AG04449 (cell line): ENCODE results near the gene NEURL4.

ENCODE experiments used
- CTCF ChIA-PET: fragments of 350-600 bp; formaldehyde crosslinking; extraction: SDS; loops from one replicate; lab custom pipeline; 2021; ENCODE audit warnings: antibody characterized with exemption; lab: Yijun Ruan, JAX
- POLR2A ChIA-PET: fragments of 400-600, 350-600 bp; formaldehyde crosslinking; extraction: SDS; loops from one replicate; lab custom pipeline; 2020; ENCODE audit warnings: antibody characterized with exemption, inconsistent platforms; lab: Yijun Ruan, JAX
- DNase-seq: peaks from one replicate; pipeline ENCODE4 v3.0.0-alpha.2; 2010; ENCODE audit warnings: low read depth, low spot score
- H3K4me3 ChIP-seq: 2 replicates; pipeline ENCODE4 v1.5.1; 2011; ENCODE audit warnings: low read depth, mild to moderate bottlenecking, control low read depth, low read length
- TF ChIP-seq, protein P1 (sequence below): IDR thresholded peaks from one replicate; pipeline ENCODE4 v1.5.1; 2011; ENCODE audit warnings: mild to moderate bottlenecking, moderate library complexity, low read length, control low read depth, inconsistent platforms; ENCODE audit not compliant: insufficient read depth; ENCODE audit errors: missing control alignments

The NEURL4 gene

GRCh38 chr17:7355573-7355972, 26.4 kb upstream of the NEURL4 start:
- POLR2A ChIA-PET, result interaction anchor here (0.8 to 1.1 kb wide), 4 partner anchors 25 to 205 kb away, joined by 3 to 4 read pairs (median 3); no protein-coding TSS in a partner anchor
- H3K4me3 ChIP-seq, result no peak overlapping the region
- TF ChIP-seq, protein P1, sequence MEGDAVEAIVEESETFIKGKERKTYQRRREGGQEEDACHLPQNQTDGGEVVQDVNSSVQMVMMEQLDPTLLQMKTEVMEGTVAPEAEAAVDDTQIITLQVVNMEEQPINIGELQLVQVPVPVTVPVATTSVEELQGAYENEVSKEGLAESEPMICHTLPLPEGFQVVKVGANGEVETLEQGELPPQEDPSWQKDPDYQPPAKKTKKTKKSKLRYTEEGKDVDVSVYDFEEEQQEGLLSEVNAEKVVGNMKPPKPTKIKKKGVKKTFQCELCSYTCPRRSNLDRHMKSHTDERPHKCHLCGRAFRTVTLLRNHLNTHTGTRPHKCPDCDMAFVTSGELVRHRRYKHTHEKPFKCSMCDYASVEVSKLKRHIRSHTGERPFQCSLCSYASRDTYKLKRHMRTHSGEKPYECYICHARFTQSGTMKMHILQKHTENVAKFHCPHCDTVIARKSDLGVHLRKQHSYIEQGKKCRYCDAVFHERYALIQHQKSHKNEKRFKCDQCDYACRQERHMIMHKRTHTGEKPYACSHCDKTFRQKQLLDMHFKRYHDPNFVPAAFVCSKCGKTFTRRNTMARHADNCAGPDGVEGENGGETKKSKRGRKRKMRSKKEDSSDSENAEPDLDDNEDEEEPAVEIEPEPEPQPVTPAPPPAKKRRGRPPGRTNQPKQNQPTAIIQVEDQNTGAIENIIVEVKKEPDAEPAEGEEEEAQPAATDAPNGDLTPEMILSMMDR, result no peak
- CTCF ChIA-PET, result interaction anchor here (0.7 to 5.4 kb wide), 31 partner anchors 9 to 234 kb away, joined by 3 to 67 read pairs (median 5); partner anchors contain the start of genes ACAP1, FGF11, NLGN2 and SENP3
- no peak for DNase-seq

DNA sequence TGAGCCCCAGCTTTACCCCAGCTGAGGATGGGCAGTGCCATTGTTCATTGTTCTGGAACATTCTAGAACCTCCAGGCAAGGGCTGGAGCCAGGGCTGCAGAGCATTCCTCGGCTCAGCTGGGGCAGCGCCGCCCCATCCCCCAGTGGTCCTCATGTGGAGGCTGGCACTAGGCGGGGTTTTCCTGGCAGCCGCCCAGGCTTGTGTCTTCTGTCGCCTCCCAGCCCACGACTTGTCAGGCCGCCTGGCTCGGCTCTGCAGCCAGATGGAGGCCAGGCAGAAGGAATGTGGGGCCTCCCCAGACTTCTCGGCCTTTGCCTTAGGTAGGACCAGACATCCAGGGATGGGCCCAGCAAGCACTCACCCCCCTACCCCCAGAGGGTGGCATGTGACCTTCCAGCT, 25.9 kb upstream of the NEURL4 start, which contains the start of gene TMEM95:
Gene TMEM95 (plus strand): TSS at position 104 of the 400 bp plus-strand sequence. CDS start 49 bp downstream, at position 153.
- no peak for DNase-seq
- CTCF ChIA-PET, result interaction anchor here (1.0 to 5.4 kb wide), 26 partner anchors 7 to 235 kb away, joined by 3 to 67 read pairs (median 6); partner anchors contain the start of genes ACAP1, FGF11, SENP3 and SOX15
- H3K4me3 ChIP-seq, result peak within 1 kb of the TSS; percentile 9; the same call in 1 of the 2 replicates
- TF ChIP-seq, protein P1, result no peak
- POLR2A ChIA-PET, result interaction anchor here (1.1 to 2.7 kb wide), 2 partner anchors 25 to 129 kb away, joined by 3 to 10 read pairs; partner anchors contain the start of gene POLR2A

DNA sequence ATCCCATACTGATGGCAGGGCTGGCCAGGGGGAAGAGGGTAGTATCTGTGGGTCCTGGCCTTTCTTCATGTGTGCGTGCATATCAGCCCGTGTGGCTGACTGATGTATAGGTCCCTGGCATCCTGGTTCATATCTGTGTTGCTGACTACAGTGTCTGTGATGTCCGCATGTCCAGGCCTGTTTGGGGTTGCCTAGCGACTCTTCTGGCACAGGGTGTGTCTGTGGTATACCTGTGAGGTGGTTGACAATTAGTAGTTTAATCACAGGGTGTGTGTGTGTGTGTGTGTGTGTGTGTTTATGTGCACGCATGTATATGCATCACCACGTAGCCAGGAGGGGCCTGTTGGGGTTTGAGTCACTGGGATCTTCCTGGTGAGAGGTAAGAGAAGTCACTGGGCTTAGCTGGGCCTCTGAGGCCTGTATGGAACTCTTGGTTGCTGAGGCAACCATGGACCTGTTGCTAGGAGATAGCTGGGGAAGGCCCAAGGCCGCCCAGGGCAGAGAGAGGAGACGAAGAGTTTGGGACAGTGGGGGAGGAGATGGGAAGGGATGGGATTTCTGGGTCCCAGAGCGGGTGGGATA, 25.2 kb upstream of the NEURL4 start:
- DNase-seq, result no peak
- peak overlapping the region; percentile 9; the same call in 1 of the 2 replicates for H3K4me3 ChIP-seq
- POLR2A ChIA-PET, result interaction anchor here (1.1 to 2.7 kb wide), 2 partner anchors 26 to 130 kb away, joined by 3 to 10 read pairs; partner anchors contain the start of gene POLR2A
- TF ChIP-seq, protein P1, result no peak
- CTCF ChIA-PET, result interaction anchor here (0.9 to 5.4 kb wide), 10 partner anchors 8 to 207 kb away, joined by 3 to 67 read pairs (median 10); partner anchors contain the start of genes FGF11, SENP3, SPEM2 and TMEM102

GRCh38 chr17:7352910-7353635, 23.9 kb upstream of the NEURL4 start:
- peak overlapping the region; percentile 96 for H3K4me3 ChIP-seq
- TF ChIP-seq, protein P1, result no peak
- no peak for DNase-seq
- ChIA-PET POLR2A (interaction anchor here (0.5 to 2.7 kb wide), 2 partner anchors 74 to 131 kb away, joined by 3 to 10 read pairs; partner anchors contain the start of gene POLR2A), CTCF (interaction anchor here (1.2 to 5.4 kb wide), 5 partner anchors 9 to 208 kb away, joined by 4 to 67 read pairs (median 42); partner anchors contain the start of genes FGF11, SENP3 and TMEM102)

GRCh38 chr17:7352503-7352889, 23.4 kb upstream of the NEURL4 start:
- peak overlapping the region; percentile 96 for H3K4me3 ChIP-seq
- POLR2A ChIA-PET, result interaction anchor here (0.5 to 2.7 kb wide), 2 partner anchors 73 to 132 kb away, joined by 3 to 10 read pairs; partner anchors contain the start of gene POLR2A
- CTCF ChIA-PET, result interaction anchor here (0.7 to 5.4 kb wide), 4 partner anchors 10 to 208 kb away, joined by 4 to 67 read pairs (median 34); partner anchors contain the start of genes FGF11, SENP3 and TMEM102
- TF ChIP-seq, protein P1, result no peak
- no peak for DNase-seq
